HG02588 (cell line): ENCODE measurements around the gene DDR1.
A peak's percentile ranks its signal among the peaks of the same experiment; 100 is the strongest.
"Not testable (repeated sequence)": the region's sequence is repeated elsewhere in the genome, so short reads cannot be mapped to it uniquely, and the experiment has no call there.

Experiments
- ATAC-seq: cut with Tn5 transposase; IDR thresholded peaks from one replicate; pipeline ENCODE4 v1.9.1; 2021; ENCODE audit warnings: mild to moderate bottlenecking, moderate library complexity; ENCODE audit not compliant: unreplicated experiment

DDR1 gene

DNA sequence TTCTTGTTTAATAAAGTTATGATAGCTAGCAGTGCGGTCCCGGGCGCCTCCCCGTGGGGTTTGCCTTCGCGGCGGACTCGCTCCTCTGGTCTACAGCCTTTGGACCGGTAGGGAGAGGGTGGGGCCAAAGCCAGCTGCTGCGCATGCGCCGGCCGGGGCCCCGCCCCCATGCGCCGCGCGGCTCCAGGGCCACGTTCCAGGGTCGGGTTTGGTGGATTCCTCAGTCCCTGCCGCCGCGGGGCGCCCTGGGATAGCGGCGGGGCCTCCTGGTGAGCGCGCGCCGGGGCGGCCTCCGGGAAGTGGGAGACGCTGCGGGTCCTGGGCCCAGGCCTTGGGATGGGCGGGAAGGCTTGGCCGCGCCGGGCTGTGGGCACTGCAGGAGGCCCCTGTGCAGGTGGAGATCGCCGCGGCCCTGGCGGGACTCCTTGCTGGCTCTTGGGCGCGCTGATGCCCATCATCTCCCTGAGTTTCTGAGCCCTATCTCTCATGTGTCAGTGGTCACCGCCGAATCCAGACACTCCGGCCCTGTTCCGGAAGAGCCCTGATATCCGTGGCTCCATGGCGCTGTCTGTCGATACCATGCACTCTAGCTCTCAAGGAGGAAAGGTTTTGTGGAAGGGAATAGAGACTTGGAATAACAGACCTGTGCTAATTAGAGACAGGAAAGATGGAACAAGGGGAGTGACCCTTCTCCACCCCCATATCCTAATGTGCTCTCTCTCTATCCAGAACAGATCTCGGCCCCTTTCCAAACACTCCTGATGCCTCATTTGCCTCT, 29.9 kb downstream of the DDR1 start, which contains the start of gene VARS2:
Gene VARS2 (plus strand): TSS at position 163 of the 778 bp plus-strand sequence. CDS start 599 bp downstream, at position 762.
- peak; percentile 90 for ATAC-seq

DNA sequence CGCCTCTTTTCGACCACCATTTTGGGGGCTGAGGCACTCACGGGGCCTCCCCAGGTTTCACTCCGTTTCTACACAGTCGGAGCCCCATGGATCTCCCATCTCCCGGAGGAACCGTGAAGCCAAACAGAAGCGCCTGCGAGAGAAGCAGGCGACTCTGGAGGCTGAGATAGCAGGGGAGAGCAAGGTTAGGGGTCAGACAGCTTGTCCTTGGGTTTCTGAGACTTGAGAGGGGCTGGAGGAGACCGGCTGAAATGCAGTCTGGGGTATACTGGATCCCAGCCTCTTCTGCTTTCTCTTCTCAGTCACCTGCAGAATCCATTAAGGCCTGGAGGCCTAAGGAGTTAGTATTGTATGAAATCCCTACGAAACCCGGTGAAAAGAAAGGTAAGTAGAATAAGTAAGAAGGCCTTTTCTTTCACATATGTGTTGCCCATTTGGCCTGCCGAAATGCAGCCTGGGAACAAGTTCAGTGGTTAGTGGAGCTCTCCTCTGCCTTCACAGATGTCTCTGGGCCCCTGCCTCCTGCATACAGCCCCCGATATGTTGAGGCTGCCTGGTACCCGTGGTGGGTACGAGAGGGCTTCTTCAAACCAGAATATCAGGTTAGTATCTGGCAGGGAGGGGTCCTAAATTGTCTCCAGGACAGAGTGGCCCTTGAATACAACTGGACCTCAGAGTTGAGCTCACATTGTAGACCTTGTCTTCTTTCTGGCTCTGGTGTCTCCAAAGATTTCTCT, 30.7 kb downstream of the DDR1 start:
- ATAC-seq: no peak

DNA sequence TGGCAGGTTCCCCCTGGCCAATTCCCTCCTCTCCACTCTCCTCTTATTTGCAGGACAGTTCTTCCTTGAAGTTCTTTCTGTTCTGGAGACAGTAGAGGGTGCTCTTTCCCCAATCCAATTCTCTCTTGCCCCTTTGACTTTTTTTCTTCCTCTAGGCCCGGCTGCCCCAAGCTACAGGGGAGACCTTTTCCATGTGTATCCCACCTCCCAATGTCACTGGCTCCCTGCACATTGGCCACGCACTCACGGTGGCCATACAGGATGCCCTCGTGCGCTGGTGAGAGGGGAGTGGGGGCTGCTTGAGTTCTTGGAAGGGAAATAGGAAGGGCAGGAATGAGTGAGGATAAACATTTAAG, 31.2 kb downstream of the DDR1 start:
- no peak for ATAC-seq

DNA sequence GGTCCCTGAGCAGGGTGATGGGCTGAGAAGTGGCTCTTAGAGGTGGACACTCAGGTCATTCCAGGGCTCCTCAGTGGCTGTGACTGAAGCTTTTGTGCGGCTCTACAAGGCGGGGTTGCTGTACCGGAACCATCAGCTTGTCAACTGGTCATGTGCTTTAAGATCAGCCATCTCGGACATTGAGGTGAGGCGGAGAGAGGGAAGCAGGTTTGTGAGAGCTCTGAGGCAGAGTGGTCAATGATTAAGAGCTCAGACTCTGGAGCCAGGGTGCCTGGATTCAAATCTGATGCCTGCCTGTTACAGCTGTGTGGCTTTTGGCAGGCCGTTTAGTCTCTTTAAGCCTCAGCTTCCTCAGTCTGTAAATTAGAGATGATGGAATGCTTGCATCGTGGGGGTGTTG, 32.7 kb downstream of the DDR1 start:
- no peak for ATAC-seq

DNA sequence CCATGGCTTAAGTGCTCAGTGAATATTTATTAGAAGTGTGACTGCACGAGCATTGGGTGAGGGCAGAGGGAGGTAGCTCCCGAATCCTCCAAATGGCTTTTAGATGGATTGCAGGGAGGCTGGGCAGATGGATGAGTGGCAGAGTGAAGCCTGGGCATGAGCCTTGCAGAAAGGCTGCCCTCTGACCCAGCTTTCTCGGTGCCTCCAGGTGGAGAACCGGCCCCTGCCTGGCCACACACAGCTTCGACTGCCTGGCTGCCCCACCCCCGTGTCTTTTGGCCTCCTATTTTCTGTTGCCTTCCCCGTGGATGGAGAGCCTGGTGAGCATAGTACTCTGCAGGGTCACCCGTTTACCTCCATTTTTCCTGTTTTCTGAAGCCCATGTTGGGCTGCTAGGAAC, 33.2 kb downstream of the DDR1 start:
- ATAC-seq: no peak

DNA sequence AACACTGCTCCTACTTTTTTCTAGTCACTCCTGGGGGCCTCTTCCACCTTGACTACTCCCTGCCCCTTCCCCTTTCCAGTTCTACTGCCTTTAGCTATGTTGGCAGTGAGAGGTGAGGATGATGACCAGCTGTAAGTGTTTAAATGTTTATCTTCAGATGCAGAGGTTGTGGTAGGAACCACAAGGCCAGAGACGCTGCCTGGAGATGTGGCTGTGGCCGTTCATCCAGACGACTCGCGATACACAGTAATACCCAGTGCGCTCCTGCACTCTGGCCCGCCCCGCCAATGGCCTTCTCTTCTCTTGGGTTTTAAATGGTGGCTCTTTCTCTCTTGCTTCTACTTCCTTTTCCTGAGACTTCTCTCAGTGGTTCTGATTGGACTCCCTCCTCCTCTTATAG, 34.4 kb downstream of the DDR1 start:
- no peak for ATAC-seq

DNA sequence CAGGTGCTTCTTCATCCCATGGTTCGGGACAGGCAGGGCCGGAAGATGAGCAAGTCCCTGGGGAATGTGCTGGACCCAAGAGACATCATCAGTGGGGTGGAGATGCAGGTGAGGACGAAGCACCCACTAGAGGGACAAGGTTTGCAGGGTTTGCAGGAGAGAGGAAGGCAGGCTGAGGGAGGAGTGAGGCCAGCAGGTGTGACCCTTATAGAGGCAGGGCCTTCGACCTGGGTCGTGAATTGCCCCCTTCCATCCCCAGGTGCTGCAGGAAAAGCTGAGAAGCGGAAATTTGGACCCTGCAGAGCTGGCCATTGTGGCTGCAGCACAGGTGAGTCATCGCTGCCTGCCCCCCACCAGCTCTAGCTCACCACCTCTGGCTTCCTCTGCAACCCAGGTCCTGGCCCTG, 38.1 kb downstream of the DDR1 start:
- ATAC-seq: no peak

DNA sequence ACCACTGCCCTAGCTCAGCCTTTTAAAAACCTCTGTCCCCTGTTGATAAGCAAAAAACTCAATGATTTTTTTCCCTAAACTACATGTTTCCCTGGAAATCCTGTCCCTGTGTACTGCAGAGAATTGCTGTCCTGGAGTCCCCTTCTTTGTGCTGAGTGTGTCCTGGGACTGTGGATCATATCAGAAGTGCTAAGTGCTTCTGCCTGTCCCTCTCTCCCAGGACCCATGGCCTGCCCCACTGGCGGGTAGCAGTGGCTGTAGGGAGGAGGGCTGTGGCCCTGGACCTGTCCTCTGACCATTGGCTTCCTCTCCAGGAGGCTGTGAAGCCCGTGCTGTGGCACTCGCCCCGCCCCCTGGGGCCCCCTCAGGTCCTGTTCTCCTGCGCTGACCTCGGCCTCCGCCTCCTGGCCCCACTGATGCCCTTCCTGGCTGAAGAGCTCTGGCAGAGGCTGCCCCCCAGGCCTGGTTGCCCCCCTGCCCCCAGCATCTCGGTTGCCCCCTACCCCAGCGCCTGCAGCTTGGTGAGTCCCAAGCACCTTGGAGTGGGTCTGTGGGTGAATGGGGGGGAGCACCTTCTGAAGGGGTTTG, 39.8 kb downstream of the DDR1 start:
- ATAC-seq: not testable (repeated sequence)

DNA sequence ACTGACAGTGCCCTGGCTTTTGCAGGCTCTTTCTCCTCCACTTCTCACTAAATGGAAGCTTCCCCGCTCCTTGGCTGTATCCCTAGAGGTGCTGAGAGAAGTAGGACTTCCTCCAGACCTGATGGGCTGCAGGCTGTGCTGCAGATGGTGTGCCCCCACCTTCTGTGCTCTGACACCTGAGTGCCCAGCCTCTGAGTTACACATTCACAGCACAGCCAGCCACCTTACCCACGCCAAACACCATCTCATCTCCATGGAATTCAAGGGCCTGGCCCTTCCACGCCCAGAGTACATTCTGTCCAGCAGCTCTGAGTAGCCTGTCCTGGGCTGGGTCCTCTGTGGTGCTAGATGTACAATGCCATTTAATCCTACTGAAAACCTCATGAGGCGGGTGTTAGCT, 42.3 kb downstream of the DDR1 start:
- ATAC-seq: no peak

DNA sequence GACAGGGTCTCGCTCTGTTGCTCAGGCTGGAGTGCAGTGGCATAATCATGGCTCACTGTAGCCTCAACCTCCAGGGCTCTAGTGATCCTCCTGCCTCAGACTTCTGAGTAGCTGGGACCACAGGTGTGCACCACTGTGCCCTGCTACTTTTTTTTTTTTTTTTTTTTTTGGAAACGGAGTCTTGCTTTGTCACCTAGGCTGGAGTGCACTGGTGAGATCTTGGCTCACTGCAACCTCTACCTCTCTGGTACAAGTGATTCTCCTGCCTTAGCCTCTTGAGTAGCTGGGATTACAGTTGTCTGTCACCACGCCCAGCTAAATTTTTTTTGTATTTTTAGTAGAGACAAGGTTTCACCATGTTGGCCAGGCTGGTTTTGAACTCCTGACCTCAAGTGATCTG, 42.8 kb downstream of the DDR1 start:
- ATAC-seq: not testable (repeated sequence)

DNA sequence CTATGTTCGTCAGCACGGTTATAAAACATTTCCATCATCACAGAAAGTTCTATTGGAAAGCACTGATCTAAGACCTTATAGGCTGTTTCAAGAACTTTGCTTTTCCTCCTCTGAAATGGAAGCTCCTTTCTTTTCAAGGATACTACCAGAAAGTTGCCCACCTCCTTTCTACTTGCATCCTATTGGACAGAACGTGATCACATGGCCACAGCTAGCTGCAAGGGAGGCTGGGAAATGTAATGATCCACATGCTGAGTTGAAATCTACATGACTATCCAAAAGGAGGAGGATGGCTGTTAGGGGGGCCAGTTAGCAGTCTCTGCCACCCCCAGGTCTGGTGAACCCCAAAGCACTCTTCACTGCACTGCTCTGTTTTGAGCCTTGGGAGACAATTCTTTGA, 44.4 kb downstream of the DDR1 start:
- ATAC-seq: no peak

DNA sequence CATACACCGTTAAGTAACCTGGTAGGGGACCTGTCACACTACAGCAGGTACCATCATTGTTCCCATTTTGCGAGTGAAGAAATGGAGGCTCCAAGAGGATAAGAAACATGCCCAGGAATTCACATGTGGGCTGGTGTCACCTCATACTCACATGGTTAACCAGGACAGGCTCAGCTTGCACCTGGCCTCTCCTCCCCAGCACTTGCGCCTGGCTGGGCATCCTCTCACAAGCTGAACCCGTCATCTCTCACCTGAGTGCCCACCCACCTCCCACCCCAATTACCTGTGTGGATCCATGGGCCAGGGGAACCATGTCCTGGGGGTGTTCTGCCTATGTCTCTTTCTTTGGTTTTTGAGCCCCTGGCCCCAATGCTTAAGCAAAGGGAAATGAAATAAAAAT, 46.2 kb downstream of the DDR1 start:
- ATAC-seq: no peak

DNA sequence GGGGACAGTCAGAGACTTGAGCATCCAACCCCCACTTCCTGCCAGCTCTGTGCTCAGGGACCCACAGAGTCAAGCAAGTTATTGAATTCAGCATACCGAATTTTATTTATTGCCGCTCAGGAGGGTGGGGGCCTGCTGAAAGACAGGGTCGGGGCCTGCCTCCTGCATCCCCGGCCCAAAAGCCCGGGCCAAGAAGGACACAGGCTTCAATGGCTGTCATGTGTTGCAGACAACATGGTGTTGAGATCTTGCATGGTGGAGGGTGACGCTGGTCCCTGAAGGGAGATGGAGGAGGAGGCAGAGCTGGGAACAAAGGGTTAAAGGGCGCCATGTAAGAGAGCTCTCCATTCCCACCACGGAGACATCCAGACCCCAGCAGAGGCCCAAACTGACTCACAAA, 47.0 kb downstream of the DDR1 start:
- no peak for ATAC-seq

DNA sequence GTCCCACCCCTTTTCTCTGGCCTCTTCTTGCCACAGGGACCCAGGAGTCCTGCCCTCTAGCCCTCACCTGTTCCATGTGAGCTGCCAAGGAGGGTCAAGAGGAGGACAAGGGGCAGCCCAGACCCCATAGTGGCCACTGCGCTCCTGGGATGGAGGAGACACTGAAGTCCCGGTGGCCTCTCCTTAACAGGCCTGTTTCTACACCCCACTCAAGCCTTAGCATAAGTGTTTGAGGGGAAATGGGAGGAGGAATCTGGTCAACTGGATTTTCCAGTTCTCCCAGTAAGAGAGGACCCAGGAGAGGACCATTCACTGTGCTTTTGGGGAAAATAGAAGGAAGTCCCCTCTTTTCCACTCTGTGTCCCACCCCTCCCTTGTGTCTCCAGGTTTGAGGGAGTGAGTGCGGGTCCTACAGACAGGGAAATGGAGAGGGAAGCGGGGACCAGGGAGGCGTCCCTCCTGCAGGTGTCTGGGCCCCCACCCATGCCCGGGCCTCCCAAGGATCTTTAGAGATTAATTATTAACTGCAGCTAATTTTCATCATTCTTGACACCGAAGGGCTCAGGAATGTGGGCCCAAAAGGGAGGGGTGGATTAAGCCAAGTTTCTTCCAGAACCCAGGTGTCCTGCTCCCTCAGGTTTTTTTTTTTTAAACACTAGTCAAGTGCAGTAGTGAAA, 47.8 kb downstream of the DDR1 start, which contains the start of gene SFTA2:
Gene SFTA2 (minus strand): TSS at position 202 of the 677 bp plus-strand sequence. CDS start 74 bp downstream, at position 128.
- no peak for ATAC-seq

DNA sequence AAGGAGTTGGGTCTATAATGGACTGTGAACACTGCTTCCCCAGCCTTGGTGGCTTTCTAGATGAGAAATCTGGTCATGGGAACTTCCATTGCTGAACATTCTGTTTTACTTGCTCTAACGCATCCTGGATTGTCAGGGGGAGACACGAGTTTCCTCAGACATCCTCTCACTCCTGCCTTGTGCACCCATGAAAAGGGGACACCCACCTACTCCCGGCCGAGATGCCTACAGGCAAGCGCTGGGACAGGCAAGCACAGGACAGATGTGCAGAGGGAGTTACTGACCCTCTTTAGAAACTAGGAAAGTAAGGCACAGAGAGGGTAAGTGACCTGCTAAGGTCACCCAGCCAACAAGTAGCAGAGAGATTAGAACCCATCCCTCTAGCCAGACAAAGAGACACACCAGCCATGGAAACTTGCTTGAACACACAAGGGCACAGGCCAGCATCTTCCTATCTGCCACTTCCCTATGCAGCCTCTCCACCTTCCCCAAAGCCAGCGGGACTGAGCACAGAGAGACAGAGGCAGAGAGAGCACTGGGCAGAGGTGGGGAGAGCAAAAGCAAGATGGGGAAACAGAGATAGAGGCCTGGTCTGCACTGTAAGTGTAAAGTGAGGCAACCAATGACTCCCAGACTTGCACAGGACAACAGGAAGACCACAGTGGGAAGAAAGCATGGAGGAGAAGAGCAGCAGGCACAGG, 48.5 kb downstream of the DDR1 start:
- no peak for ATAC-seq

DNA sequence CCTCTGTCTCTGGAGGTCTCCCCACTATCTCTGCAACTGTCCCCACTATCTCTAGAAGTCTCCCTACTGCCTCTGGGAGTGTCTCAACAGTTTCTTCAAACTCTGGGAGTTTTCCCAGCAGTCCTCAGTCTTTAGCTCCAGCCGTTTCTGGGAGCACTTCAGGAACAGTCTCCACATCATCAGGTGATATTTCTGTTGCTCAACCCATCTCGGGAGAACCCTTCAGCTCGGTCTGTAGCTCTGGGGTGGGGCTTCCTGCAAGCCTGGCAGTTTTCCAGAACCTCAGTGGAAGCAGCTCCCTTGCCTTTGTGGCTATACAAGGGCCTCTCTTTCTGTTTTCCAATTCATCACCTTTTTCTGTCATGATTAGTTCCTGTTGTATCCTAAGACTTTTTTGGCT, 50.7 kb downstream of the DDR1 start:
- no peak for ATAC-seq

DNA sequence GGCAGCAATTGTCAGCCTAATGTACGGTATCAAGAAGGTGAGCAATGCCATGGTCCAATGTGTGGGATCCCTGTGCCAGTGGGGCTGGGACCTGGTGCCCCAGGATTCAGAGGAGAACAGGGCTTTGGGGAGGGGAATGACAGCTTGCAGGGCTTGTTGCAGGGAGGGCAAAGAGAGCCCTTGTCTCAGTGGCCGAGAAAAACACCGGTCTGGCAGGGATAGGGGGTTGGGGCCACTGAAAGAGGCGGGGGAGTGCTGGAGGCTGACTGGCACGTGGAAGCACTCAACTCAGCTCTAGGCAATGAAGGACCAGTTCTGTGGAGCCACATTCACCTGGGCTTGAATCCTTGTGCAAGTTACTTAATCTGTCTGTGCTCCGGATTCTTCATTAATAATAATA, 52.9 kb downstream of the DDR1 start:
- ATAC-seq: no peak

DNA sequence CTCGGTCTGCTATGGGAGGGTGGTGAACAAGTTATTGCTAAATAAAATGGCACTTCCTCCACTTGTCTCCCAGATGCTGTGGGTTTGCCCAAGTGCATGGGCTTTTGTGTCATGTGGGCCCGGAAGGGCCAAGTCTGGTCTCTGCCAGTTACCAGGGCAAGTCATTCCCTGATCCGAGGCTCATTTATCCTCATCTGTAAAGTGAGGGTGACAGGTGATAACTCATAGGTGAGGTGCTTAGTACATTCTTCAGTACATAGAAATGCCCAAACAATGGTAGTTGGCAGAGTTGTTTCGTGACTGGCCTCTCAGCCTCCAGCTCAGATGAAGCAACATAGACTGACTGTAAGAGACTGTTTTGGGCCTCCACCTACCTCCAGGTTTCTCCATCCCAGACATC, 54.4 kb downstream of the DDR1 start:
- ATAC-seq: no peak

DNA sequence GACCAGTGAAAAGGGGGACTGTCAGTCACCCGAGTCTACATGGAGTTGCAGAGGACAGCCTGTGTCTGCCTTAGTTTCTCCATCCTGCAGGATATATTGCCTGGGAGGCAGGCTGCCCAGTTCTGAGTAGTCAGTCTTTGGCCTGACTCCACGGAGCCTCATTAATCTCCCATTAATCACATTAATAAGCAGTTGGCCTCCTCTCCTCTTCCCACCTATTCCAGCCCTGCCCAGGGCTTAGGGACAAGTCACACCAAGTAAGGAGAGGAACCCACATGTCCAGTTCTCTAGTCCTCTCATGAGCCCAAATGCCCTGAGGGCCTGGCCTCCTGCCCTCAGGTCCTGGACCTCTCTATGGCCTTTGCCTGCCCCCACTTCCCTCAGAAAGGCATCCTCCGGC, 55.2 kb downstream of the DDR1 start:
- no peak for ATAC-seq

DNA sequence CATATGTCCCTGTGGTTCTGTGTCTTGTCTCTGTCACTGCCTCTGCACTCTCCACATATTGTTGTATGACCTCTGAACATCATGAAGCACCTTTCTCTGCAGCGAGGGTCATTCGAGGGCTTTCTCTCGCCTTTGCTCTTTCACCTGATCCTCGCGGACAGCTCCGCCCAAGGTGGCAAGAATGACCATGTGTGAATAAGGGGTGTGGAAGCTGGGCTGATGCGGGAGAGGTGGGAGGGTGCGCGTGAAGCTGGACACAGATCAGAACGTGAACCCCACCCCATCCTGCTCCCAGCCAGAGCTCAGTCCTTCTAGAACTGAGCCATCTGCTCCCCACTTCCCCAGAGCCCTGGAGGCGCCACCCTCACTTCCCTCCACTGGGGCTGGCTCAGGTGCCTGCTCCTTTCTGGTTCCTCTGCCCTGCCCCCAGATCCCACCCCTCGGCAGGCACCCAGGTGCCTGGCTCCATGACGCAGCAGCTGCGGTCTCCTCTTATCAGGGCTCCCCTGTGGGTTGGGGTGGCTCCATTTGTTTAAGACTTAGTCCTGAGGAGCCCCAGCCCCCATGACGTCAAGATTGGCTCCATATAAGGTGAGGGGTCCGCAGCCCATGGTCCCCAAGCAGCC, 56.2 kb downstream of the DDR1 start, which contains the start of gene MUCL3:
Gene MUCL3 (plus strand): TSS at position 613 of the 626 bp plus-strand sequence. CDS start 27 bp downstream, outside the sequence.
- ATAC-seq: no peak
